ENCODE results near the gene CHRNG. TPM values are rescaled to one million over a fixed set of nuclear protein-coding genes. Genes with fewer than 3 reads are reported as not detected.

Gene CHRNG
- total RNA-seq, 3 donors from 2014 or later: not detected

GRCh38 chr2:232588680-232589585 is 49.4 kb downstream of the CHRNG start:
- no peak overlapping the region for H3K4me3 ChIP-seq
- H3K9me3 ChIP-seq: no peaks in the 10 kb centered on the region
- ATAC-seq (peak; percentile 74), DNase-seq (peak; percentile 62 to 80 (median 79))
- TF ChIP-seq, protein P1, sequence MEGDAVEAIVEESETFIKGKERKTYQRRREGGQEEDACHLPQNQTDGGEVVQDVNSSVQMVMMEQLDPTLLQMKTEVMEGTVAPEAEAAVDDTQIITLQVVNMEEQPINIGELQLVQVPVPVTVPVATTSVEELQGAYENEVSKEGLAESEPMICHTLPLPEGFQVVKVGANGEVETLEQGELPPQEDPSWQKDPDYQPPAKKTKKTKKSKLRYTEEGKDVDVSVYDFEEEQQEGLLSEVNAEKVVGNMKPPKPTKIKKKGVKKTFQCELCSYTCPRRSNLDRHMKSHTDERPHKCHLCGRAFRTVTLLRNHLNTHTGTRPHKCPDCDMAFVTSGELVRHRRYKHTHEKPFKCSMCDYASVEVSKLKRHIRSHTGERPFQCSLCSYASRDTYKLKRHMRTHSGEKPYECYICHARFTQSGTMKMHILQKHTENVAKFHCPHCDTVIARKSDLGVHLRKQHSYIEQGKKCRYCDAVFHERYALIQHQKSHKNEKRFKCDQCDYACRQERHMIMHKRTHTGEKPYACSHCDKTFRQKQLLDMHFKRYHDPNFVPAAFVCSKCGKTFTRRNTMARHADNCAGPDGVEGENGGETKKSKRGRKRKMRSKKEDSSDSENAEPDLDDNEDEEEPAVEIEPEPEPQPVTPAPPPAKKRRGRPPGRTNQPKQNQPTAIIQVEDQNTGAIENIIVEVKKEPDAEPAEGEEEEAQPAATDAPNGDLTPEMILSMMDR (IDR thresholded peaks at IDR 0.05): no peak
- H3K36me3 ChIP-seq (ENCODE audit: low read depth): no peaks in the 10 kb centered on the region
- intact Hi-C loops (cut with DNase I, micrococcal nuclease): no loop called here
- H3K4me1 ChIP-seq (ENCODE audit: low read depth): peaks cover 13% of the 10 kb centered on the region

GRCh38 chr2:232592772-232593395 is 53.4 kb downstream of the CHRNG start:
- ATAC-seq (peak; percentile 85), DNase-seq (peak; percentile 67 to 79 (median 67))
- intact Hi-C loops (cut with DNase I, micrococcal nuclease): no loop called here
- Histone ChIP-seq H3K4me1 (ENCODE audit: low read depth) (peaks cover 18% of the 10 kb centered on the region), H3K9me3 (no peaks in the 10 kb centered on the region), H3K36me3 (ENCODE audit: low read depth) (no peaks in the 10 kb centered on the region), H3K4me3 (no peak overlapping the region)
- TF ChIP-seq, protein P1 (IDR thresholded peaks at IDR 0.05): no peak

DNA sequence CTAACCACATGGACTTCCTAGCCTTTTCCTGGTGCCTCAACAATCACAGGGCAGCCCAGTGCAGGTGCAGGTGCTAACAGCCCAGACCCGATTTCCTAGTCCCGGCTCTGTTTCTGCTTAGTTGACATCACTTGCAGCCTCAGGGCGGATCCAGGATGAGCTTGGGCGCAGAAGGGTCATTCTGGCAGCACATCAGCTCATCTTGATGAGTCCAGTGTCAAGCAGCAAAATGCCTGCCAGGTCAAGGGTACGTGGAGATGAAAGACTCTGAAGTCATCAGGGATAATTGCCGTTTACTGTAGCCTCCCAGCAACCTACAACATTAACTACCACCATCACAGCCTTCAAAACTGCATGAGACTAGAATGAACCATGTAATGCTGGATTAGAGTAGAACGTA is 54.5 kb downstream of the CHRNG start:
- DNase-seq (no peak), ATAC-seq (peak; percentile 9)

More for the DNA sequence above, 54.5 kb downstream of the CHRNG start:
- no peaks in the 10 kb centered on the region for H3K9me3 ChIP-seq
- intact Hi-C loops (cut with DNase I, micrococcal nuclease): no loop called here
- H3K4me1 ChIP-seq (ENCODE audit: low read depth): peaks cover 17% of the 10 kb centered on the region
- TF ChIP-seq, protein P1 (IDR thresholded peaks at IDR 0.05): no peak
- no peaks in the 10 kb centered on the region for H3K36me3 ChIP-seq (ENCODE audit: low read depth)
- H3K4me3 ChIP-seq: no peak overlapping the region

Other genes with a start within 250 kb of the CHRNG start
- gene ALPP, start 160.9 kb upstream of the CHRNG start, total RNA-seq: 1 to 10 TPM in 1 of 3 donors, not detected in 2; 1.2 TPM
- gene ALPG, start 132.8 kb upstream of the CHRNG start, total RNA-seq: 1 to 10 TPM in 1 of 3 donors, under 1 TPM in 2; 0.54 to 8.1 (median 0.61) TPM
- gene ALPI, start 83.5 kb upstream of the CHRNG start, total RNA-seq: 10 to 100 TPM in 2 of 3 donors, 1 to 10 TPM in 1; 8.5 to 24.6 (median 24.4) TPM
- gene ECEL1, start 51.9 kb upstream of the CHRNG start, total RNA-seq: under 1 TPM in 2 of 3 donors, not detected in 1; 0.16 to 0.24 TPM
- not detected for gene PRSS56, start 19.3 kb upstream of the CHRNG start, total RNA-seq
- gene CHRND, start 13.5 kb upstream of the CHRNG start, total RNA-seq: not detected
- gene TIGD1, start 10.9 kb downstream of the CHRNG start, total RNA-seq: 1 to 10 TPM; 4.1 to 5.6 (median 5.4) TPM
- 100 to 1,000 TPM in 1 of 3 donors, 10 to 100 TPM in 2; 62.7 to 116 (median 90.9) TPM for gene EIF4E2, start 11.0 kb downstream of the CHRNG start, total RNA-seq
- gene EFHD1, start 93.9 kb downstream of the CHRNG start, total RNA-seq: 1 to 10 TPM; 2.2 to 4.8 (median 4.6) TPM
- gene GIGYF2, start 157.6 kb downstream of the CHRNG start, total RNA-seq: 10 to 100 TPM; 57.8 to 82.1 (median 74.8) TPM
- not detected for gene KCNJ13, start 236.9 kb downstream of the CHRNG start, total RNA-seq

Data from mucosa of descending colon (tissue), 3 donors.